Hepatocyte (in vitro differentiated cells): ENCODE measurements around the gene ATXN1. TPM values are rescaled to one million over a fixed set of nuclear protein-coding genes. Genes with fewer than 3 reads are reported as not detected.

Experiments
- DNase-seq: peaks from one replicate; pipeline ENCODE4 v3.0.0-alpha.2; 2016; ENCODE audit warnings: low spot score
- H2AFZ ChIP-seq: fragments of 200-600 bp; sonication (generic); 2 replicates; pipeline ENCODE4 v1.6.0; 2016; ENCODE audit warnings: antibody characterized with exemption, mild to moderate bottlenecking
- H3K27ac ChIP-seq: fragments of 200-600 bp; sonication (generic); 2 replicates; pipeline ENCODE4 v1.5.1; 2016; ENCODE audit warnings: mild to moderate bottlenecking
- H3K27me3 ChIP-seq: fragments of 200-600 bp; sonication (generic); 2 replicates; pipeline ENCODE4 v1.6.1; 2016
- H3K36me3 ChIP-seq: fragments of 200-600 bp; sonication (generic); replicated peaks from 2 replicates; pipeline ENCODE4 v1.5.1; 2016; ENCODE audit warnings: low read depth; ENCODE audit not compliant: insufficient read depth
- H3K4me1 ChIP-seq: fragments of 200-600 bp; sonication (generic); 2 replicates; pipeline ENCODE4 v1.5.1; 2016; ENCODE audit warnings: mild to moderate bottlenecking, moderate library complexity; ENCODE audit not compliant: insufficient read depth
- H3K4me2 ChIP-seq: fragments of 200-600 bp; sonication (generic); 2 replicates; pipeline ENCODE4 v1.6.0; 2016
- H3K4me3 ChIP-seq: fragments of 200-600 bp; sonication (generic); 2 replicates; pipeline ENCODE4 v1.5.1; 2016; ENCODE audit warnings: mild to moderate bottlenecking
- H3K79me2 ChIP-seq: fragments of 200-600 bp; sonication (generic); 2 replicates; pipeline ENCODE4 v1.6.0; 2017; ENCODE audit warnings: mild to moderate bottlenecking
- H3K9me2 ChIP-seq: fragments of 200-600 bp; sonication (generic); replicated peaks from 2 replicates; pipeline ENCODE4 v1.6.0; 2017; ENCODE audit warnings: mild to moderate bottlenecking; ENCODE audit not compliant: insufficient read depth
- H3K9me3 ChIP-seq: fragments of 200-600 bp; sonication (generic); 2 replicates; pipeline ENCODE4 v1.5.1; 2016; ENCODE audit warnings: low read depth, mild to moderate bottlenecking
- H4K20me1 ChIP-seq: fragments of 200-600 bp; sonication (generic); 2 replicates; pipeline ENCODE4 v1.6.0; 2016; ENCODE audit warnings: mild to moderate bottlenecking; ENCODE audit not compliant: insufficient read depth, poor library complexity, severe bottlenecking
- EZH2 ChIP-seq: fragments of 200-600 bp; sonication (generic); IDR thresholded peaks from 2 replicates; pipeline ENCODE4 v1.6.1; 2016; ENCODE audit warnings: antibody characterized with exemption, mild to moderate bottlenecking, borderline replicate concordance
- EZH2phosphoT487 ChIP-seq: fragments of 200-600 bp; sonication (generic); IDR thresholded peaks from one replicate; pipeline ENCODE4 v1.6.1; 2018; ENCODE audit warnings: antibody characterized with exemption, mild to moderate bottlenecking, low read depth, moderate library complexity; ENCODE audit not compliant: unreplicated experiment, severe bottlenecking
- WGBS: methylation state at CpG from one replicate; pipeline ENCODE4 v1.1.6; 2016; ENCODE audit warnings: low lambda C conversion rate; ENCODE audit errors: missing lambda C conversion rate; 5-methylcytosine and 5-hydroxymethylcytosine counted together
- polyA plus RNA-seq: library from polyadenylated mRNA; unstranded; fragments of >200 nt; fragmentation: Nextera tagmentation; extraction: Ambion mirVana; gene quantifications from 2 replicates; pipeline ENCODE4 v1.2.1, GENCODE V29; 2016
- total RNA-seq: library from RNA; depleted of rRNA; stranded (reverse); fragments of >200 nt; gene quantifications from 2 replicates; pipeline ENCODE4 v1.2.3, GENCODE V29; 2014
- TF ChIP-seq, protein P1 (sequence below): fragments of 200-600 bp; sonication (generic); IDR thresholded peaks from 2 replicates; pipeline ENCODE4 v1.5.1; 2016; ENCODE audit warnings: antibody characterized with exemption, mild to moderate bottlenecking; ENCODE audit not compliant: poor library complexity

The ATXN1 gene
- total and polyA plus RNA-seq, 2 experiments from 2014 or later, result 14.7 to 32.6 TPM

DNA sequence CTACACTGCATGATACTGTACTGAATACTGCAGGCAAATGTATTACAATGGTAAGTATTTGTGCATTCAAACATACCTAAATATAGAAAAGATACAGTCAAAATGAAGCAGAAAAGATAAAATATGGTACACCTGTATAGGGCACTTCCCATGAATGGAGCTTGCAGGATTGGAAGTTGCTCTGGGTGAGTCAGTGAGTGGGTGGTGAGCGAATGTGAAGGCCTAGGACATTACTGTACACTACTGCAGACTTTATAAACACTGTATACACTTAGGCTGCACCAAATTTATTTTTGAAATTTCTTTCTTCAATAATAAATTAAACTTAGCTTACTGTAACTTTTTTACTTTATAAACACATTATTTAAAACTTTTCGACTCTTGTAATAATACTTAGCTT, 213.1 kb downstream of the ATXN1 start:
- Histone ChIP-seq H3K36me3 (no peaks in the 10 kb centered on the region), H3K79me2 (no peaks in the 10 kb centered on the region), H2AFZ (no peak overlapping the region), H3K9me3 (no peaks in the 10 kb centered on the region), H3K4me3 (no peak overlapping the region), H3K4me1 (no peaks in the 10 kb centered on the region), H4K20me1 (no peaks in the 10 kb centered on the region), H3K9me2 (no peaks in the 10 kb centered on the region), H3K4me2 (no peak overlapping the region), H3K27me3 (no peaks in the 10 kb centered on the region), H3K27ac (no peak overlapping the region)
- 95% methylated on average over 2 of the region's 2 CpGs for WGBS
- no peak for DNase-seq
- TF ChIP-seq, protein P1, sequence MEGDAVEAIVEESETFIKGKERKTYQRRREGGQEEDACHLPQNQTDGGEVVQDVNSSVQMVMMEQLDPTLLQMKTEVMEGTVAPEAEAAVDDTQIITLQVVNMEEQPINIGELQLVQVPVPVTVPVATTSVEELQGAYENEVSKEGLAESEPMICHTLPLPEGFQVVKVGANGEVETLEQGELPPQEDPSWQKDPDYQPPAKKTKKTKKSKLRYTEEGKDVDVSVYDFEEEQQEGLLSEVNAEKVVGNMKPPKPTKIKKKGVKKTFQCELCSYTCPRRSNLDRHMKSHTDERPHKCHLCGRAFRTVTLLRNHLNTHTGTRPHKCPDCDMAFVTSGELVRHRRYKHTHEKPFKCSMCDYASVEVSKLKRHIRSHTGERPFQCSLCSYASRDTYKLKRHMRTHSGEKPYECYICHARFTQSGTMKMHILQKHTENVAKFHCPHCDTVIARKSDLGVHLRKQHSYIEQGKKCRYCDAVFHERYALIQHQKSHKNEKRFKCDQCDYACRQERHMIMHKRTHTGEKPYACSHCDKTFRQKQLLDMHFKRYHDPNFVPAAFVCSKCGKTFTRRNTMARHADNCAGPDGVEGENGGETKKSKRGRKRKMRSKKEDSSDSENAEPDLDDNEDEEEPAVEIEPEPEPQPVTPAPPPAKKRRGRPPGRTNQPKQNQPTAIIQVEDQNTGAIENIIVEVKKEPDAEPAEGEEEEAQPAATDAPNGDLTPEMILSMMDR, result no peak
- TF ChIP-seq EZH2, result no peak
- no peak for TF ChIP-seq EZH2phosphoT487

DNA sequence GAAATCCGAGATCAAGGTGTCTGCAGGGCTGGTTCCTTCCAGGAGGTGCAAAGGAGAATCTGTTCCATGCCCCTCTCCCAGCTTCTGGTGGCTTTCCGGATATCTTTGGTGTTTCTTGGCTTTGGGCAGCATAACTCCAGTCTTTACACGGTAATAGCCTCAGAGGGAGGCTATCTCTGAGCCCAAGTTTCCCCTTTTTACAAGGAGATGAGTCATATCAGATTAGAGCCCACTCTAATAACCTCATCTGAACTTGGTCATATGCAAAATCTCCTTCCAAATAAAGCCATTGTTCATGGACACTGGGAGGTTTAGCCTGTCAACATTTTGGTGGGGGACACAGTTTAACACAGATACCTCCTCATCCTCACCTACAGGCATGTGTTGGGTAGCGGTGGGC, 213.7 kb downstream of the ATXN1 start:
- TF ChIP-seq EZH2 (no peak), EZH2phosphoT487 (no peak)
- TF ChIP-seq, protein P1, result no peak
- Histone ChIP-seq H3K4me1 (no peaks in the 10 kb centered on the region), H3K36me3 (no peaks in the 10 kb centered on the region), H3K4me2 (no peak overlapping the region), H3K27me3 (no peaks in the 10 kb centered on the region), H2AFZ (no peak overlapping the region), H3K9me3 (no peaks in the 10 kb centered on the region), H3K27ac (no peak overlapping the region), H3K79me2 (no peaks in the 10 kb centered on the region), H3K4me3 (no peak overlapping the region), H4K20me1 (no peaks in the 10 kb centered on the region), H3K9me2 (no peaks in the 10 kb centered on the region)
- WGBS, result 83% methylated on average over 4 of the region's 4 CpGs
- no peak for DNase-seq

DNA sequence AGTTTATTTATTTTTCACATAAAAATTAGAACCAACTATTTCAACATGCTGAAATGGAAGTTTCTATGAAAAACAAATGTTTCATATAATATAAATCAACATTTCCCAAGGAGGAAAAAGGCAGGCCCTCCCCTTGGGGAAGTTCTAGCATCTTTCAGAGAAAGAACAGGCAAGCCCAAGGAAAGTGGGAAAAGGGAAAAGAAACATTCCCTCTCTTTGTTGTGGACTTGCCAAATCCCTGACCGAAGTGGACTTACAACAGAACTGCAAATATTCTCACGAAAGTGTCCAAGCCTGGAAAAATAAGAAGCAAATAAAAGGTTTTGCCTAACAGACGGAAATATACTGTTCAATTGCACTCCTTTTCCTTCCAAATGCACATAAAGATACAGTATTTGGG, 214.4 kb downstream of the ATXN1 start:
- Histone ChIP-seq H3K4me2 (no peak overlapping the region), H3K4me3 (no peak overlapping the region), H4K20me1 (no peaks in the 10 kb centered on the region), H3K9me3 (no peaks in the 10 kb centered on the region), H3K27ac (no peak overlapping the region), H3K36me3 (no peaks in the 10 kb centered on the region), H3K9me2 (no peaks in the 10 kb centered on the region), H3K27me3 (no peaks in the 10 kb centered on the region), H3K79me2 (no peaks in the 10 kb centered on the region), H3K4me1 (no peaks in the 10 kb centered on the region), H2AFZ (no peak overlapping the region)
- WGBS, result 91% methylated on average over 3 of the region's 3 CpGs
- no peak for TF ChIP-seq EZH2
- TF ChIP-seq, protein P1, result no peak
- no peak for TF ChIP-seq EZH2phosphoT487
- no peak for DNase-seq

DNA sequence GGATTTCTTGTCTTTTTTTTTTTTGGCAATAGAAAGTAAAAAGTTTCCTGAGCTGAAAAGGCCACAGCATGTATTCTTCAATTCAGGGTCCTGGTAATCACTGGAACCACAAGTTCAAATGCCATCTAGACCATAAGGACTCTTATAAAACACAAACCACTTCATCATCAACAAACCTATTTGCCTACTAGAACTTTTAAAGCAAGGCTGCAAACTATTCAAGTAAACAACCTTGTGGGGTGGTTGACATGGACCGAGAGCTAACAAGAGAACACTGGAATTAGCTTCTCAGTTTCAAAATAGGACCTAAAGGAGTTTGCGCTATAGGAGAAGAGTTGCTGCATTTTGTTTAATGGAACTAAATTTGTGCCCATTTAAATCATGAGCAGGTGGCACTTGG, 215.9 kb downstream of the ATXN1 start:
- WGBS, result 88% methylated on average over 2 of the region's 2 CpGs
- H3K79me2 ChIP-seq, result no peaks in the 10 kb centered on the region

More for the DNA sequence above, 215.9 kb downstream of the ATXN1 start:
- Histone ChIP-seq H4K20me1 (no peaks in the 10 kb centered on the region), H3K4me1 (no peaks in the 10 kb centered on the region), H3K27me3 (no peaks in the 10 kb centered on the region), H3K36me3 (no peaks in the 10 kb centered on the region), H3K9me3 (no peaks in the 10 kb centered on the region), H3K9me2 (no peaks in the 10 kb centered on the region), H3K4me3 (no peak overlapping the region), H3K4me2 (no peak overlapping the region), H3K27ac (no peak overlapping the region), H2AFZ (no peak overlapping the region)
- TF ChIP-seq, protein P1, result no peak
- TF ChIP-seq EZH2, result no peak
- TF ChIP-seq EZH2phosphoT487, result no peak
- DNase-seq, result no peak
